GM13976 (cell line): Measurements from ENCODE around the gene PCBD1.
A peak's percentile ranks its signal among the peaks of the same experiment; 100 is the strongest.

Experiments used
- DNase-seq: peaks from one replicate; pipeline ENCODE4 v3.0.0; 2012; ENCODE audit warnings: low spot score
- CTCF ChIP-seq: IDR thresholded peaks from 2 replicates; pipeline ENCODE4 v1.5.1; 2012; ENCODE audit warnings: borderline replicate concordance, mild to moderate bottlenecking; ENCODE audit not compliant: insufficient read depth; ENCODE audit errors: extremely low read depth, missing control alignments, control extremely low read depth
- in situ Hi-C: fragments of 300-500 bp; cut with MboI; formaldehyde crosslinking; loops from one replicate; pipeline ENCODE4 v1.12.0; 2022; ENCODE audit warnings: low sequenced_read_pairs, mixed read lengths, inconsistent platforms; ENCODE audit not compliant: unreplicated experiment

Gene PCBD1

GRCh38 chr10:70885481-70885880 is 2.9 kb downstream of the PCBD1 start:
- DNase-seq: no peak
- in situ Hi-C loops: loop anchor here (10.0 kb wide), 1 partner anchor 341 kb away; no protein-coding TSS in a partner anchor
- TF ChIP-seq CTCF: no peak

- in situ Hi-C loops: loop anchor here (10.0 kb wide), 1 partner anchor 340 kb away; no protein-coding TSS in a partner anchor
- no peak for DNase-seq
- TF ChIP-seq CTCF: no peak
Observed at GRCh38 chr10:70884741-70885140, 3.6 kb downstream of the PCBD1 start.

GRCh38 chr10:70880077-70880534 is 8.3 kb downstream of the PCBD1 start:
- peak; percentile 70 for TF ChIP-seq CTCF
- in situ Hi-C loops: loop anchor here (10.0 kb wide), 1 partner anchor 335 kb away; no protein-coding TSS in a partner anchor
- peak; percentile 77 for DNase-seq

GRCh38 chr10:70879207-70879606 is 9.2 kb downstream of the PCBD1 start:
- no peak for TF ChIP-seq CTCF
- no peak for DNase-seq
- in situ Hi-C loops: no loop called here

- no peak for DNase-seq
- in situ Hi-C loops: no loop called here
Observed at GRCh38 chr10:70874061-70874460, 14.3 kb downstream of the PCBD1 start.

GRCh38 chr10:70872291-70872690 is 16.1 kb downstream of the PCBD1 start:
- in situ Hi-C loops: no loop called here
- DNase-seq: no peak
- no peak for TF ChIP-seq CTCF

More at GRCh38 chr10:70874061-70874460, 14.3 kb downstream of the PCBD1 start:
- TF ChIP-seq CTCF: no peak
